ENCODE measurements around the gene CPXM1.

- no peak for TF ChIP-seq POLR2AphosphoS5 (IDR thresholded peaks at IDR 0.05; ENCODE audit: low read depth, low read length)
- no peak for TF ChIP-seq EZH2 (IDR thresholded peaks at IDR 0.05)
- no peak for TF ChIP-seq POLR2A (IDR thresholded peaks at IDR 0.05; ENCODE audit: borderline replicate concordance, extremely low read depth, insufficient read depth, insufficient read length)
- TF ChIP-seq CTCF (IDR thresholded peaks at IDR 0.05 in 2 of 3, conservative IDR thresholded peaks at IDR 0.05 in 1 of 3; ENCODE audit: borderline replicate concordance in 1 of 3, insufficient read depth in 1 of 3, low read depth in 2 of 3, low read length in 2 of 3), result no peak
- no peak for TF ChIP-seq YY1 (IDR thresholded peaks at IDR 0.05; ENCODE audit: extremely low read depth, insufficient replicate concordance, low read depth, low read length)
- no peak for TF ChIP-seq ZNF274 (IDR thresholded peaks at IDR 0.05; ENCODE audit: low read depth, low read length)
- no peak for TF ChIP-seq CEBPB (IDR thresholded peaks at IDR 0.05; ENCODE audit: low read depth)
- TF ChIP-seq RAD21 (IDR thresholded peaks at IDR 0.05; ENCODE audit: low read depth), result no peak
- TF ChIP-seq ZBTB33 (IDR thresholded peaks at IDR 0.05; ENCODE audit: extremely low read depth, insufficient replicate concordance, low read length), result no peak
- TF ChIP-seq SP1 (IDR thresholded peaks at IDR 0.05; ENCODE audit: low read depth), result no peak
Observed at GRCh38 chr20:2759603-2760296, 40.7 kb downstream of the CPXM1 start.
